ENCODE data around the gene STK32B.
"Not testable (repeated sequence)": the region's sequence is repeated elsewhere in the genome, so short reads cannot be mapped to it uniquely, and the experiment has no call there.

STK32B gene

GRCh38 chr4:5157791-5158770, 106.8 kb downstream of the STK32B start:
- DNase-seq (ENCODE audit: low read depth in 2 of 3, low spot score in 2 of 3): no peak

- no peak for DNase-seq (ENCODE audit: low read depth in 2 of 3, low spot score in 2 of 3)
Measured at GRCh38 chr4:5158825-5159224, 107.5 kb downstream of the STK32B start.

GRCh38 chr4:5160668-5161067, 109.4 kb downstream of the STK32B start:
- no peak for DNase-seq (ENCODE audit: low read depth in 2 of 3, low spot score in 2 of 3)

- no peak for DNase-seq (ENCODE audit: low read depth in 2 of 3, low spot score in 2 of 3)
Measured at GRCh38 chr4:5162909-5163508, 111.7 kb downstream of the STK32B start.

GRCh38 chr4:5164221-5164912, 113.1 kb downstream of the STK32B start:
- DNase-seq (ENCODE audit: low read depth in 2 of 3, low spot score in 2 of 3): no peak

- DNase-seq (ENCODE audit: low read depth in 2 of 3, low spot score in 2 of 3): no peak
Measured at GRCh38 chr4:5165420-5166369, 114.4 kb downstream of the STK32B start.

GRCh38 chr4:5166377-5166776, 115.1 kb downstream of the STK32B start:
- DNase-seq (ENCODE audit: low read depth in 2 of 3, low spot score in 2 of 3): no peak

GRCh38 chr4:5168891-5169290, 117.6 kb downstream of the STK32B start:
- DNase-seq (ENCODE audit: low read depth in 2 of 3, low spot score in 2 of 3): no peak

GRCh38 chr4:5175836-5176235, 124.6 kb downstream of the STK32B start:
- not testable (repeated sequence) for DNase-seq (ENCODE audit: low read depth in 2 of 3, low spot score in 2 of 3)

- no peak for DNase-seq (ENCODE audit: low read depth in 2 of 3, low spot score in 2 of 3)
Measured at GRCh38 chr4:5184606-5185005, 133.3 kb downstream of the STK32B start.

- DNase-seq (ENCODE audit: low read depth in 2 of 3, low spot score in 2 of 3): no peak
Measured at GRCh38 chr4:5185551-5185950, 134.3 kb downstream of the STK32B start.

GRCh38 chr4:5186271-5187064, 135.2 kb downstream of the STK32B start:
- no peak for DNase-seq (ENCODE audit: low read depth in 2 of 3, low spot score in 2 of 3)

- DNase-seq (ENCODE audit: low read depth in 2 of 3, low spot score in 2 of 3): no peak
Measured at GRCh38 chr4:5188130-5188529, 136.8 kb downstream of the STK32B start.

- no peak for DNase-seq (ENCODE audit: low read depth in 2 of 3, low spot score in 2 of 3)
Measured at GRCh38 chr4:5191831-5192230, 140.6 kb downstream of the STK32B start.

- no peak for DNase-seq (ENCODE audit: low read depth in 2 of 3, low spot score in 2 of 3)
Measured at GRCh38 chr4:5192271-5192670, 141.0 kb downstream of the STK32B start.

- no peak for DNase-seq (ENCODE audit: low read depth in 2 of 3, low spot score in 2 of 3)
Measured at GRCh38 chr4:5192678-5193077, 141.4 kb downstream of the STK32B start.

GRCh38 chr4:5198656-5199541, 147.6 kb downstream of the STK32B start:
- DNase-seq (ENCODE audit: low read depth in 2 of 3, low spot score in 2 of 3): no peak

- no peak for DNase-seq (ENCODE audit: low read depth in 2 of 3, low spot score in 2 of 3)
Measured at GRCh38 chr4:5199912-5200311, 148.6 kb downstream of the STK32B start.

GRCh38 chr4:5200513-5200912, 149.2 kb downstream of the STK32B start:
- DNase-seq (ENCODE audit: low read depth in 2 of 3, low spot score in 2 of 3): no peak

Data from activated CD8-positive, alpha-beta memory T cell treated with anti-CD3 and anti-CD28 coated beads for 48 hours (primary cell).